HepG2 (cell line): ENCODE data around the gene YY1. TPM values are rescaled to one million over a fixed set of nuclear protein-coding genes. Genes with fewer than 3 reads are reported as not detected.

Experiments used
- ATAC-seq: fragments of 200-7000 bp; cut with Tn5 transposase; 3 replicates; pipeline ENCODE4 v1.9.1; 2020; ENCODE audit warnings: mild to moderate bottlenecking, moderate library complexity
- BruUV-seq: library from RNA; stranded (reverse); fragments of 400-500 nt; replicated peaks from 2 replicates; lab custom pipeline; 2021; lab: Mats Ljungman, UMichigan
- CTCF ChIA-PET: fragments of 300-600 bp; formaldehyde crosslinking; extraction: SDS; loops from one replicate; lab custom pipeline; 2021; ENCODE audit warnings: low total read pairs, inconsistent platforms, low intra/inter-chr PET ratio; lab: Yijun Ruan, JAX
- POLR2A ChIA-PET: fragments of 350-600 bp; sonication (Branson Sonifier 250); formaldehyde crosslinking; loops from one replicate; lab custom pipeline; 2020; ENCODE audit warnings: antibody characterized with exemption, inconsistent platforms; lab: Yijun Ruan, JAX
- DNase-seq: peaks from one replicate; pipeline ENCODE4 v3.0.0-alpha.2; 2015; ENCODE audit warnings: low spot score
- FAIRE-seq: peaks from 3 replicates; lab custom pipeline; 2011; peaks lifted over from hg19 to GRCh38; lab: Jason Lieb, UNC
- H2AFZ ChIP-seq: one replicate; pipeline ENCODE4 v1.6.1; 2011; ENCODE audit warnings: low read length, inconsistent platforms
- H3K27ac ChIP-seq: fragments of 300-600 bp; 3 replicates; pipeline ENCODE4 v1.8.0; 2011; ENCODE audit warnings: mixed run types, mild to moderate bottlenecking, mixed read lengths, low read length, inconsistent platforms; ENCODE audit not compliant: insufficient read depth; ENCODE audit errors: extremely low read length
- H3K27me3 ChIP-seq, 2 experiments: fragments of 200-600 bp in 1 of 2; 2 replicates in 1 of 2; 3 replicates in 1 of 2; pipeline versions ENCODE4 v1.6.0 to v1.8.0; 2011; ENCODE audit warnings: low read length in 2 of 2, mild to moderate bottlenecking in 2 of 2, moderate library complexity in 2 of 2, inconsistent platforms in 1 of 2; ENCODE audit not compliant: insufficient read depth in 2 of 2, control insufficient read depth in 1 of 2
- H3K36me3 ChIP-seq, 2 experiments: fragments of 200-600 bp in 1 of 2; replicated peaks in 1 of 2; 2 replicates in 1 of 2; 3 replicates in 1 of 2; pipeline versions ENCODE4 v1.5.1 to v1.8.0; 2011; ENCODE audit warnings: low read length in 2 of 2, inconsistent platforms in 1 of 2; ENCODE audit not compliant: insufficient read depth in 2 of 2, control insufficient read depth in 1 of 2
- H3K4me1 ChIP-seq: 2 replicates; pipeline ENCODE4 v1.5.1; 2012; ENCODE audit warnings: low read length, inconsistent platforms; ENCODE audit not compliant: insufficient read depth
- H3K4me2 ChIP-seq: 2 replicates; pipeline ENCODE4 v1.6.0; 2011; ENCODE audit warnings: low read depth, low read length, inconsistent platforms
- H3K4me3 ChIP-seq, 3 experiments: fragments of 200-600 bp in 1 of 3; sonication (generic), shearing (Covaris generic) in 1 of 3; replicated peaks in 1 of 3; 2 replicates each; pipeline ENCODE4 v1.5.1; 2011 to 2016; ENCODE audit warnings: low read length in 3 of 3, inconsistent platforms in 2 of 3, low read depth in 2 of 3, mild to moderate bottlenecking in 2 of 3, control low read depth in 1 of 3, mixed read lengths in 1 of 3; ENCODE audit not compliant: insufficient read depth in 1 of 3
- H3K79me2 ChIP-seq: one replicate; pipeline ENCODE4 v1.6.1; 2011; ENCODE audit warnings: low read length, inconsistent platforms; ENCODE audit not compliant: insufficient read depth
- H3K9ac ChIP-seq: 2 replicates; pipeline ENCODE4 v1.6.0; 2011; ENCODE audit warnings: mild to moderate bottlenecking, low read depth, low read length, inconsistent platforms; ENCODE audit not compliant: insufficient read depth
- H3K9me3 ChIP-seq: 2 replicates; pipeline ENCODE4 v1.5.1; 2012; ENCODE audit warnings: mild to moderate bottlenecking, low read length
- H4K20me1 ChIP-seq: 2 replicates; pipeline ENCODE4 v1.6.0; 2011; ENCODE audit warnings: inconsistent platforms, mild to moderate bottlenecking, low read length, moderate library complexity; ENCODE audit not compliant: insufficient read depth
- HDAC6 ChIP-seq: fragments of 200-600 bp; sonication (generic); IDR thresholded peaks from 2 replicates; pipeline ENCODE4 v1.7.0; 2017; ENCODE audit warnings: mild to moderate bottlenecking, antibody characterized with exemption, low read length, low read depth
- IRF9 ChIP-seq: sonication (generic); formaldehyde crosslinking; IDR thresholded peaks from 2 replicates; pipeline ENCODE4 v1.8.0; 2022; ENCODE audit warnings: missing genetic modification reagents, mild to moderate bottlenecking, borderline replicate concordance
- NAIF1 ChIP-seq: sonication (generic); formaldehyde crosslinking; IDR thresholded peaks from 2 replicates; pipeline ENCODE4 v1.5.0; 2020; ENCODE audit warnings: mild to moderate bottlenecking, missing genetic modification reagents, borderline replicate concordance
- PRPF4 ChIP-seq: fragments of 200-400 bp; formaldehyde crosslinking; IDR thresholded peaks from 2 replicates; pipeline ENCODE4 v1.6.1; 2016; ENCODE audit warnings: low read length, low read depth; ENCODE audit not compliant: poor library complexity, severe bottlenecking
- RAD51 ChIP-seq: fragments of 450-650 bp; IDR thresholded peaks from 2 replicates; pipeline ENCODE4 v1.6.1; 2016; ENCODE audit warnings: borderline replicate concordance
- SAFB2 ChIP-seq: sonication (generic); formaldehyde crosslinking; IDR thresholded peaks from 2 replicates; pipeline ENCODE4 v1.5.1; 2020; ENCODE audit warnings: missing genetic modification reagents, low read depth, mild to moderate bottlenecking, borderline replicate concordance
- SATB2 ChIP-seq: sonication (generic); formaldehyde crosslinking; IDR thresholded peaks from 2 replicates; pipeline ENCODE4 v1.5.0; 2020; ENCODE audit warnings: missing genetic modification reagents
- TBX2 ChIP-seq: sonication (generic); formaldehyde crosslinking; IDR thresholded peaks from 2 replicates; pipeline ENCODE4 v1.5.0; 2020; ENCODE audit warnings: missing genetic modification reagents, mild to moderate bottlenecking, borderline replicate concordance
- YEATS2 ChIP-seq: sonication (generic); formaldehyde crosslinking; IDR thresholded peaks from 2 replicates; pipeline ENCODE4 v1.4.0; 2020; ENCODE audit warnings: missing genetic modification reagents, borderline replicate concordance
- ZBTB38 ChIP-seq: sonication (generic); formaldehyde crosslinking; IDR thresholded peaks from 2 replicates; pipeline ENCODE4 v1.5.1; 2020; ENCODE audit warnings: mild to moderate bottlenecking, missing genetic modification reagents
- ZNF34 ChIP-seq: sonication (generic); formaldehyde crosslinking; IDR thresholded peaks from 2 replicates; pipeline ENCODE4 v1.4.0; 2020; ENCODE audit warnings: mild to moderate bottlenecking, missing genetic modification reagents, borderline replicate concordance
- ZNF543 ChIP-seq: sonication (generic); formaldehyde crosslinking; IDR thresholded peaks from 2 replicates; pipeline ENCODE4 v1.4.0; 2020; ENCODE audit warnings: mild to moderate bottlenecking, missing genetic modification reagents
- ZNF615 ChIP-seq: sonication (generic); formaldehyde crosslinking; IDR thresholded peaks from 2 replicates; pipeline ENCODE4 v1.5.0; 2020; ENCODE audit warnings: mild to moderate bottlenecking, missing genetic modification reagents, borderline replicate concordance
- ZNF737 ChIP-seq: sonication (generic); formaldehyde crosslinking; IDR thresholded peaks from 2 replicates; pipeline ENCODE4 v1.5.0; 2020; ENCODE audit warnings: missing genetic modification reagents, mild to moderate bottlenecking, borderline replicate concordance
- ZNF768 ChIP-seq: sonication (generic); formaldehyde crosslinking; IDR thresholded peaks from 2 replicates; pipeline ENCODE4 v1.4.0; 2020; ENCODE audit warnings: missing genetic modification reagents
- WGBS: methylation state at CpG from one replicate; pipeline ENCODE4 v1.1.6; 2017; ENCODE audit warnings: low lambda C conversion rate; 5-methylcytosine and 5-hydroxymethylcytosine counted together
- in situ Hi-C: cut with HindIII; loops from 2 replicates; pipeline ENCODE4 v1.10.0; 2017; ENCODE audit warnings: low pct_unique_long_range_greater_than_20kb; ENCODE audit not compliant: extremely low pct_ligation_motif_present
- intact Hi-C: fragments of 100-400 bp; cut with micrococcal nuclease; formaldehyde crosslinking; loops from one replicate; pipeline ENCODE4 v1.10.0; 2022; ENCODE audit not compliant: unreplicated experiment
- polyA plus RNA-seq, 8 experiments: library from polyadenylated mRNA; depleted of rRNA in 3 of 8; stranded (reverse) in 7 of 8; unstranded in 1 of 8; fragments of >200 nt; fragmentation: Illumina TruSeq in 4 of 8; extraction: Trizol in 4 of 8; gene quantifications; 2 replicates each; pipeline versions ENCODE4 v1.2.1 to v1.2.3, GENCODE V29; 2011 to 2016; ENCODE audit warnings: low read depth in 4 of 8, missing spikeins in 1 of 8, mixed read lengths in 1 of 8; ENCODE audit not compliant: insufficient read depth in 1 of 8
- total RNA-seq, 5 experiments: library from RNA; depleted of rRNA; stranded (reverse); fragments of >200 nt; fragmentation: Illumina TruSeq; extraction: Trizol; gene quantifications; 2 replicates each; pipeline ENCODE4 v1.2.3, GENCODE V29; 2016; ENCODE audit warnings: low read depth in 1 of 5
- TF ChIP-seq, protein P1 (sequence below): sonication (generic); formaldehyde crosslinking; IDR thresholded peaks from 2 replicates; pipeline ENCODE4 v1.4.0; 2020; ENCODE audit warnings: missing genetic modification reagents, borderline replicate concordance
- TF ChIP-seq, protein P2 (sequence below), 2 experiments: sonication (generic) in 1 of 2; formaldehyde crosslinking in 1 of 2; IDR thresholded peaks; 2 replicates each; pipeline versions ENCODE4 v1.5.1 to v1.6.1; 2011 to 2020; ENCODE audit warnings: borderline replicate concordance in 1 of 2, low read depth in 1 of 2, low read length in 1 of 2, mild to moderate bottlenecking in 1 of 2, missing genetic modification reagents in 1 of 2, moderate library complexity in 1 of 2

YY1 gene
- total and polyA plus RNA-seq, 2 of the 13 experiments (the other 11 are each of a cell fraction or from before 2014, with no cell fraction given) = 29.4 to 68.1 TPM

DNA sequence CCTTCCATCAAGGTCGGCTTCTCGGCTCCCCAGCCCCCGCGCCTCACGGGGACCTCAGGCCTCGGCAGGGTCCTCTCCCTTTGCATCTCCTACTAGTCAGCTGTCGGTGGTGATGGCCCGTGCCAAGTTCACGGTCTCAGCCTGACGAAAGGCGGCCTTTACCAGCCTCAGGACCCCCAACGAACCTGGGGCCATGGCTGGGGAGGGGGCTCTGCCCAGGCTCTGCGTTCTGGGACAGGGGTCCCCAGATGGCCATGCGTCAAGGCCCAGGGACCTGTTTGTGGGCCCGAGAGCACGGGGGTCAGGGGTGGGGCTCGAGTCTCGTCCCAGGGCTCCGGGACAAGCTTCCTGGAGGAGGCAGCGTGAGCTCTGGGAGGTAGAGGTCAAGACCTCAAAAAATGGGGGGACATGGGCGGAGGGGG is 46.7 kb upstream of the YY1 start:
- peak overlapping the region; percentile 64 to 80 (median 64); a peak in 5 of 6 replicates for H3K4me3 ChIP-seq
- CTCF ChIA-PET = interaction anchor here (1.1 to 2.5 kb wide), 4 partner anchors 52 to 210 kb away, joined by 8 to 12 read pairs (median 9); no protein-coding TSS in a partner anchor
- no peak overlapping the region for H2AFZ ChIP-seq
- H3K9ac ChIP-seq = peak overlapping the region; percentile 91
- no peaks in the 10 kb centered on the region for H3K36me3 ChIP-seq
- POLR2A ChIA-PET = interaction anchor here (1.0 to 3.8 kb wide), 14 partner anchors 10 to 221 kb away, joined by 3 to 40 read pairs (median 6); no protein-coding TSS in a partner anchor
- no peak for ATAC-seq
- FAIRE-seq = no peak
- in situ Hi-C loops (loop anchor here (5.0 kb wide), 1 partner anchor 50 kb away; no protein-coding TSS in a partner anchor), intact Hi-C loops (loop anchor here (1.0 kb wide), 1 partner anchor 52 kb away; no protein-coding TSS in a partner anchor)
- 0 out of 2 replicates have a peak, but pooled peaks cover 4% of the 10 kb centered on the region for H3K9me3 ChIP-seq
- no peaks in the 10 kb centered on the region for H3K79me2 ChIP-seq
- DNase-seq = no peak
- no peaks in the 10 kb centered on the region for H3K27me3 ChIP-seq
- H3K4me2 ChIP-seq = peak overlapping the region; percentile 99
- BruUV-seq = TSS peak; percentile 84
- peak overlapping the region; percentile 76 for H3K27ac ChIP-seq
- H3K4me1 ChIP-seq = peaks cover 51% of the 10 kb centered on the region
- H4K20me1 ChIP-seq = no peaks in the 10 kb centered on the region
- WGBS = 50% methylated on average over 7 of the region's 21 CpGs
- TF ChIP-seq ZNF615 (CRISPR knock-in tag) (no peak), IRF9 (CRISPR knock-in tag) (0 out of 2 replicates have a peak, but pooled peaks have one; percentile 15), ZNF737 (CRISPR knock-in tag) (0 out of 2 replicates have a peak, but pooled peaks have one; percentile 36), NAIF1 (no peak), TBX2 (no peak), ZBTB38 (peak; percentile 72; the same call in 1 of the 2 replicates), RAD51 (no peak), HDAC6 (no peak), SATB2 (no peak), YEATS2 (CRISPR knock-in tag) (no peak), ZNF543 (CRISPR knock-in tag) (no peak), SAFB2 (CRISPR knock-in tag) (no peak), ZNF34 (CRISPR knock-in tag) (no peak), ZNF768 (no peak), PRPF4 (peak; percentile 75)
- TF ChIP-seq, protein P1, sequence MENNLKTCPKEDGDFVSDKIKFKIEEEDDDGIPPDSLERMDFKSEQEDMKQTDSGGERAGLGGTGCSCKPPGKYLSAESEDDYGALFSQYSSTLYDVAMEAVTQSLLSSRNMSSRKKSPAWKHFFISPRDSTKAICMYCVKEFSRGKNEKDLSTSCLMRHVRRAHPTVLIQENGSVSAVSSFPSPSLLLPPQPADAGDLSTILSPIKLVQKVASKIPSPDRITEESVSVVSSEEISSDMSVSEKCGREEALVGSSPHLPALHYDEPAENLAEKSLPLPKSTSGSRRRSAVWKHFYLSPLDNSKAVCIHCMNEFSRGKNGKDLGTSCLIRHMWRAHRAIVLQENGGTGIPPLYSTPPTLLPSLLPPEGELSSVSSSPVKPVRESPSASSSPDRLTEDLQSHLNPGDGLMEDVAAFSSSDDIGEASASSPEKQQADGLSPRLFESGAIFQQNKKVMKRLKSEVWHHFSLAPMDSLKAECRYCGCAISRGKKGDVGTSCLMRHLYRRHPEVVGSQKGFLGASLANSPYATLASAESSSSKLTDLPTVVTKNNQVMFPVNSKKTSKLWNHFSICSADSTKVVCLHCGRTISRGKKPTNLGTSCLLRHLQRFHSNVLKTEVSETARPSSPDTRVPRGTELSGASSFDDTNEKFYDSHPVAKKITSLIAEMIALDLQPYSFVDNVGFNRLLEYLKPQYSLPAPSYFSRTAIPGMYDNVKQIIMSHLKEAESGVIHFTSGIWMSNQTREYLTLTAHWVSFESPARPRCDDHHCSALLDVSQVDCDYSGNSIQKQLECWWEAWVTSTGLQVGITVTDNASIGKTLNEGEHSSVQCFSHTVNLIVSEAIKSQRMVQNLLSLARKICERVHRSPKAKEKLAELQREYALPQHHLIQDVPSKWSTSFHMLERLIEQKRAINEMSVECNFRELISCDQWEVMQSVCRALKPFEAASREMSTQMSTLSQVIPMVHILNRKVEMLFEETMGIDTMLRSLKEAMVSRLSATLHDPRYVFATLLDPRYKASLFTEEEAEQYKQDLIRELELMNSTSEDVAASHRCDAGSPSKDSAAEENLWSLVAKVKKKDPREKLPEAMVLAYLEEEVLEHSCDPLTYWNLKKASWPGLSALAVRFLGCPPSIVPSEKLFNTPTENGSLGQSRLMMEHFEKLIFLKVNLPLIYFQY (CRISPR knock-in tag) = no peak
- TF ChIP-seq, protein P2, sequence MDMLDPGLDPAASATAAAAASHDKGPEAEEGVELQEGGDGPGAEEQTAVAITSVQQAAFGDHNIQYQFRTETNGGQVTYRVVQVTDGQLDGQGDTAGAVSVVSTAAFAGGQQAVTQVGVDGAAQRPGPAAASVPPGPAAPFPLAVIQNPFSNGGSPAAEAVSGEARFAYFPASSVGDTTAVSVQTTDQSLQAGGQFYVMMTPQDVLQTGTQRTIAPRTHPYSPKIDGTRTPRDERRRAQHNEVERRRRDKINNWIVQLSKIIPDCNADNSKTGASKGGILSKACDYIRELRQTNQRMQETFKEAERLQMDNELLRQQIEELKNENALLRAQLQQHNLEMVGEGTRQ (IDR thresholded peaks at IDR 0.05; ENCODE audit: low read depth, low read length) = no peak
- TF ChIP-seq, protein P2 (CRISPR knock-in tag; IDR thresholded peaks at IDR 0.05; ENCODE audit: borderline replicate concordance) = no peak
